ENCODE data around the gene SWAP70.

The SWAP70 gene

DNA sequence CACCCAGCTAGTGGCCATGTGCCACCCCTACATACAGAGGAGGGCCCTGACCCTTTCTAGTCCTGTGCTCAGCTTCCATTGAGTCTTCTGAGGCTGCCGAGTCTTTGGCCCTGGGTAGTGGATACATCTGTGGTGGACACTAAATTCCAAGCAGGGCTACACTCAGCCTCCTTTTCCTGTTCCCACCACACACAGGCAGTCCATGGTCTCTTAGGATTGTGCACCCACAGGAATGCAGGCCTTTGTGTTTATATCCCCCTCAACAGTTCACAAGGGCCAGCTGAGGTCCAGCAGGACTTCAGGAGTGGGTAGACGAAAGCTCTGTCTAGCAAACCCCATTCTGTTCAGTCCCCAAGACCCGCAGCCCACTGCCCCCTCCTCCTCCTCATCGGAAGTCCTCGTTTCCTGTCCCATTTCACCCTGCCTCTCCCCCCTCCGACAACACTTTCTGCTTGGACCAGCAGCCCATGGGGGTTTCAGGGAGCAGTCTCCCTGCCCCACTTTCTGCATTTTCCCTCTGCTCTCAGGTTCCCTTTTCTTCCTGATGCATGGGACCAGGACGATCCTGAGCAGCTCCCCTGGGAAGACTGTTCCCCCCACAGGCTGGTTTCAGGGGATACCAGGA lies 91.8 kb downstream of the SWAP70 start:
- no peak for DNase-seq

- no peak for DNase-seq
These were observed 92.6 kb downstream of the SWAP70 start for GRCh38 chr11:9756461-9756860.

- DNase-seq, result no peak
These were observed 93.0 kb downstream of the SWAP70 start for GRCh38 chr11:9756878-9757277.

GRCh38 chr11:9757809-9758636 lies 94.1 kb downstream of the SWAP70 start:
- DNase-seq, result peak; percentile 94

GRCh38 chr11:9758637-9759518 lies 95.0 kb downstream of the SWAP70 start:
- DNase-seq, result peak; percentile 69

- peak; percentile 94 for DNase-seq
These were observed 95.8 kb downstream of the SWAP70 start for GRCh38 chr11:9759519-9760192.

GRCh38 chr11:9760193-9760575 lies 96.3 kb downstream of the SWAP70 start:
- no peak for DNase-seq

DNA sequence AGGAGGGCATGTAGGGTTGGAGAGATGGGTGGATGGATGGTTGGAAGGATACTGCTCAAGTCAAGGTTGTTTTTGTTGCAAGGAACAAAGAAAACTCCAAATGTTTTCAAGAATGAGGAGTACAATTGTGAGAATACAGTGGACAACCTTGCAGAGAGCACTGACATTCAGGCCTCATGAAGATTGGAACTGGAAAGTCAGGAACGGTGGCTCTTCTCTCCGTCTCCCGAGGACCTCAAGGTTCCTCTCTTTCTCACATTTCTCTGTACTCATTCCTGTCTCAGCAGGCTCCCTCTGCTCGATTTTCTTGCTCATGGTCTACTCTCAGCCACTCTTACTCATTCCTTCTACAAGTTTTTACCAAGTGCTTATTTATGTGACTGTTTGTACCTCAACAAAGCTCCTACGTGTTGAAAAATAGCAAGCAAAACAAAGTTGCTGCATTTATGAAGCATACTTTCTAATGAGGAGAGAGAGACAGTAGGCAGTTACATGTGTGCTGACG lies 97.6 kb downstream of the SWAP70 start:
- no peak for DNase-seq

GRCh38 chr11:9762531-9762930 lies 98.7 kb downstream of the SWAP70 start:
- no peak for DNase-seq

DNA sequence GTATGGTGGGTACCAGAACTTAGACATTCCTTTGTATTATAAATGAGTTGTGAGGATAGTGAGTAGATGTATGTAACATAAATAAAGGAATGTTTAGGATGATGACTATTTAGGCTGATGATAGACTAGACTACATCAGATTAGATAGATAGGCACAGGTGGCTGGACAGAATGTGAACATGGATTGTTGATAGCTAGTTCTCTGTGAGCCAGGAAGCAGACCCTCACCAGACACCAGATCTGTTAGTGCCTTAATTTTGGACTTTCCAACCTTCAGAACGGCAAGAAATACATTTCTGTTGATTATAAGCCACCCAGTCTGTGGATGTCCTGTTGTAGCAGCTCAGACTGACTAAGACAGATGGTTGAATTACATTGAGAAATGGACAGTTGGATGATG lies 99.4 kb downstream of the SWAP70 start:
- no peak for DNase-seq

DNA sequence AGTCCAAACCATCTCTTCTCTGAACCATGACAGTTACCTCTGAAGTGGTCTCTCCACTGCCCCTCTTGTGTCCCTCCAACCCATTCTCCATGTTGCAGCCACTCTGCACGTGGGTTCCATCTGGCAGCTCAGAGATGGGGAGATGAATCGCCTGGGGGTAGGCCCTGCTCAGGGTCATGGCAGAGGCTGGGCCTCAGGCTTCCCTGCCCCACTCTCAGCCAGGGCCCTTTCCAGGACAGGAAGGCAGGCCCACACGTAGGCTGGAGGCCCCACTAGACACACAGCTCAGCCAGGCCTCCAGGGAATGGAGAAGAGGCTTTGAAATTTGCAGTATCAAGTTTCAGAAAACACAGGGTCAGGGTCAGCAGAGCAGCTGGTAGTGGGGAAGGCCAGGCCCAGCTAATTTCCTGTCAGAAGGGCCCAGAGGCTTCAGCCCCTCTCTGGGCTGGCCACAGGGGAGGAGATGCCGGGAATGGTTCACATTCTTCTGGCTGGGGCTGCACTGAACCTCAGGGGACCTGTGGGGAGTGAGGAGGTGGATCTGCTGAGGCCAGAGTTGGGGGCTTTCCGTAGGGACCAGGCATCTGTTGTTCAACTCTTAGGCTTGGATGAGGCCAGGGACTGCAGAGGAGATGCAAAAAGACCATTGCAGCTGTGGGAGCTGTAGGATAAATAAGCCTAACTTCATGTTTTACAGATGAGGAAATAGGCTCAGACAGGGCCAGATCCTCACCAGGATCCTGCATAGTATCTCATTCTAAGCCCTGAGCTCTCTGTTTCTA lies 101.6 kb downstream of the SWAP70 start:
- no peak for DNase-seq

GRCh38 chr11:9769621-9770020 lies 105.7 kb downstream of the SWAP70 start:
- no peak for DNase-seq

DNA sequence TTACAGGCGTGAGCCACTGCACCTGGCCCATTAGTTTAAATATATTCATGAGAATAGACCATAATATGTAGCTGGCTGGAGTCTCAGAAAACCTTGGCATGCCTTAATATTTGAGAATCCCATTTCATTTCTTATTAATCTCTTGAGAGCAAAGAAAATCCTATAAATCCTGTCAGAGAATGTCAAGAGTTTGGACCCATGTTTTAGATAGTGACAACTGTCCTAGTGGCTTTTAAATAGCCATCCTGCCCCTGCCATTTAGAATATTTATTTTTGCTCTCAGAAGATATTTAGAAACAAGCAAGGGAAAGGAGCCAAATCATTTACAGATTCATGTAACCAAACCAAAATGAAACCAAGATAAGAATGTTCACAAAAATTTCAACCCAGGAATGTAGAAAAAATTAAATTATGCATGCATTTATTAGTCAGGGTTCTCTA lies 107.2 kb downstream of the SWAP70 start:
- DNase-seq, result no peak

GRCh38 chr11:9772218-9772617 lies 108.3 kb downstream of the SWAP70 start:
- DNase-seq, result no peak

- no peak for DNase-seq
These were observed 109.6 kb downstream of the SWAP70 start for GRCh38 chr11:9773524-9773923.

- no peak for DNase-seq
These were observed 110.2 kb downstream of the SWAP70 start for GRCh38 chr11:9774109-9774508.

DNA sequence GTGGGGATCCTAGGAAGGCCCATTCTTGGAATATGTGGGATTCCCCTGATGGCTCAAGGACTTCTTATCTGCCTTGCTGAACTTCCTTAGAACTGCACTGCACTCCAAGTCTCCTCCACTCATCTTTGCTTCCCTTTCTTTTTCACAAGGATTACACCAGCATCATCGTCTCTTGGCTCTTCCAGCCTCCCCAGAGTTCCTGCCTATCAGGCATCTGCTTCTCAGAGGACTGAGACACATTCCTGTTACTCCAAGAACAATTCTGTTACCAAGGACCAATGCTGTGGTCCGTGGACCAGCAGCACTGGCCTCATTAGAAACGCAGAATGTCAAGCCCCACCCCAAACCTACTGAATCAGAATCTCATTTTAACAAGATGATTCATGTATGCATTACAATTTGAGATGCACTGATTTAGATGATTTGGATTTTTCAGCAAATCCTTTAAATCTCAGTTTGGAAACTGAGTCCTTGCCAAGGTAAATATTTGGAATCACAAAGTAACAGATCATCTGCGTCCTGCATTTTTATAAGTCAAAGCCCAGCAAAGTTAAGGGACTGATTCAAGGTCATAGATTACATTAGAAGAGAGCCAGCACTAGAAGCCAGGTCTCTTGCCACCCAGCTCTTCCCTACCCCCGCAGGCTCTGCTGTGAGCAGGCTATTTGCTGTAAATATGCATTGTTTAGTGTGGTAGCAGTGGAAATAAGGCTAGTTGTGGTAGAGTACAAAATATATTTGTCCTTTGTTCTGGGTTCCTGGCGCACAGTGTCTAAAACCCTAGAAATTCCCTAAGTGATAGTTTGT lies 110.9 kb downstream of the SWAP70 start:
- DNase-seq, result no peak

GRCh38 chr11:9775398-9775779 lies 111.5 kb downstream of the SWAP70 start:
- no peak for DNase-seq

GRCh38 chr11:9776203-9776602 lies 112.3 kb downstream of the SWAP70 start:
- DNase-seq, result no peak

DNA sequence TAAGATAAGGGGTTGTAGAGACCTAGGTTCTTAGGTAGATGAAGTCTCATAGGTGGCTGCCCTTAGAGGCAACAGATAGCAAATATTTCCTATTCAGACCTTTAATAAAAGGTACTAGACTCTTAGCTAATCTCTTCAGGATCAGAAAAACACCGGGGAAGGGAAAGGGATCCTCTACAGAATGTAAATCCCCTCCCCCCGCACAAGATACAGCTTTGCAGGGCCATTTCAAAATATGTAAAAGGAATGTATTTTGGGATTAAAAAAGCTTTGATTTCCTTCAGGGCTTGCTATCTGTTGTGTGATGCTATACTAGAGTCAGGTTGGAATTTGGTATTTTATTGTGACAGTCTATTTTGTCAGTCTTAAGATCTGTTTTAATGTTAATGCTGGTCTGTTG lies 113.2 kb downstream of the SWAP70 start:
- DNase-seq, result no peak

DNA sequence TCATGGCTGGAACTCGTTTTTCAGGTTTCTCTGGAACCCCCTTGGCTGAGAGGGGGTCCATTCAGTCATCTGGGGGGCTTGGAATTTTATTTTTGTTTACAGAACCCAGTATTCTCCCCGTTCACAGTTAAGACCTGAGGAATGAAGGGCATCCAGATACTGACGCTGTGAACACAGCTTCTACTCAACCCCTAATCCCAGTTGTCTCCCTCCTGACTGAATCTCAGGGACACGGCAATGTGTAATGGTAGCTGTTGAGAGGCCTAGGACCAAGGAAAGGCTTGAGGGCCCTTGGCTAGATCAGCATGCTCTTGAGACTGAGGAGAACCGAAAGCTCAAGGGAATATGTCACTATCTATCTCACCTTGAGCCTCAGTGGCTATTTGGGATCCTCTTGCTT lies 113.6 kb downstream of the SWAP70 start:
- DNase-seq, result no peak

Measured in suppressor macrophage treated with lipopolysaccharide for 4 hours (primary cell).